Cortex of kidney (tissue), 1 donor: ENCODE results near the gene NOTCH1.

Experiments used
- DNase-seq: peaks from one replicate; lab custom pipeline; 2025; lab: John Stamatoyannopoulos, UW

Gene NOTCH1

GRCh38 chr9:136544964-136545691 is 720 bp downstream of the NOTCH1 start:
- DNase-seq: no peak

GRCh38 chr9:136544548-136544963 is 1.3 kb downstream of the NOTCH1 start:
- DNase-seq: no peak

GRCh38 chr9:136543830-136544547 is 1.9 kb downstream of the NOTCH1 start:
- DNase-seq: no peak

- DNase-seq: no peak
These were observed 2.6 kb downstream of the NOTCH1 start for GRCh38 chr9:136543280-136543679.

- no peak for DNase-seq
These were observed 3.4 kb downstream of the NOTCH1 start for GRCh38 chr9:136542241-136543040.

GRCh38 chr9:136541709-136542108 is 4.1 kb downstream of the NOTCH1 start:
- no peak for DNase-seq

GRCh38 chr9:136541179-136541578 is 4.7 kb downstream of the NOTCH1 start:
- DNase-seq: no peak

- no peak for DNase-seq
These were observed 6.1 kb downstream of the NOTCH1 start for GRCh38 chr9:136539427-136540421.

- no peak for DNase-seq
These were observed 7.0 kb downstream of the NOTCH1 start for GRCh38 chr9:136538599-136539426.

GRCh38 chr9:136537896-136538598 is 7.8 kb downstream of the NOTCH1 start:
- DNase-seq: no peak

- no peak for DNase-seq
These were observed 8.4 kb downstream of the NOTCH1 start for GRCh38 chr9:136537411-136537810.

GRCh38 chr9:136536721-136537241 is 9.1 kb downstream of the NOTCH1 start:
- no peak for DNase-seq

GRCh38 chr9:136536051-136536720 is 9.7 kb downstream of the NOTCH1 start:
- no peak for DNase-seq

- no peak for DNase-seq
These were observed 10.8 kb downstream of the NOTCH1 start for GRCh38 chr9:136535070-136535469.

GRCh38 chr9:136534366-136534765 is 11.5 kb downstream of the NOTCH1 start:
- no peak for DNase-seq

GRCh38 chr9:136533775-136534157 is 12.1 kb downstream of the NOTCH1 start:
- DNase-seq: no peak

- DNase-seq: no peak
These were observed 12.8 kb downstream of the NOTCH1 start for GRCh38 chr9:136532799-136533774.
